GM10266 (cell line): ENCODE measurements around the gene INSM2.

ENCODE experiments used
- DNase-seq: peaks from one replicate; pipeline ENCODE4 v3.0.0; 2012; ENCODE audit errors: extremely low spot score
- TF ChIP-seq, protein P1 (sequence below): IDR thresholded peaks from 2 replicates; pipeline ENCODE4 v1.5.1; 2012; ENCODE audit warnings: mild to moderate bottlenecking, low read depth; ENCODE audit not compliant: control insufficient read depth, insufficient read depth; ENCODE audit errors: missing control alignments

The INSM2 gene

DNA sequence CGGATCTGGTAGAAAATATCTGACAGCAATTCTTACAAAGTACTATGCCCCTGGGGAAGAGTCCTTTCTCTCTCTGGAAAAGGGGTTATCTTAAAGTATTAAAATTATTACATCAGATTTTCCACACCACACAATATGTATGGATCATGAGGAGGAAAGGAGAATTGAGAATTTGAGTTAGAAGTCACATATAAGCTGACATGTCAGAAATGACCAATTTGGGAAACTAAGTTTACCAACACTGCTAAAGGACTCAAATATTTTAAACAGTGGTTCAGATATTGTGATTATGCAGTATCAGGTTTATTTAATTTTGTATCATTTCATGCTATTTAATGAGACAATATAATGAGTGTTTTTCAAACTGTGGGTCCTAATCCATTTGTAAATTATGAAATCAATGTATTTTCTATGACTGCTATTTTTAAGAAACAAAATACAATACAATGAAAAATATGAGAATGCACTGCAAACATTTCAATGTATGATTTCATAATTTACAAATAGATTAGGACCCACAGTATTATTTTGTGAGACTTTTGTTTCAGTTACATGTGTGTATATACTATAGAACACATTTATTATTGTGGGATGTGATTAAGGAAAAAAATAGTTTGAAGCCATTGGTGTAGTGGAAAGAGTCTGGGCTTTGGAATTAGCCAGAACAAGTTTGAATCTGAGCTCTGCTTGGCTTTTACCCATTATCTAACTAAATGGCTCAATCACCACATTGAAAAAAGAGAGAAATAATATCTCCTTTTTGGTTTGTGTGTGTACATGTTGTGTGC, 1.8 kb upstream of the INSM2 start:
- TF ChIP-seq, protein P1, sequence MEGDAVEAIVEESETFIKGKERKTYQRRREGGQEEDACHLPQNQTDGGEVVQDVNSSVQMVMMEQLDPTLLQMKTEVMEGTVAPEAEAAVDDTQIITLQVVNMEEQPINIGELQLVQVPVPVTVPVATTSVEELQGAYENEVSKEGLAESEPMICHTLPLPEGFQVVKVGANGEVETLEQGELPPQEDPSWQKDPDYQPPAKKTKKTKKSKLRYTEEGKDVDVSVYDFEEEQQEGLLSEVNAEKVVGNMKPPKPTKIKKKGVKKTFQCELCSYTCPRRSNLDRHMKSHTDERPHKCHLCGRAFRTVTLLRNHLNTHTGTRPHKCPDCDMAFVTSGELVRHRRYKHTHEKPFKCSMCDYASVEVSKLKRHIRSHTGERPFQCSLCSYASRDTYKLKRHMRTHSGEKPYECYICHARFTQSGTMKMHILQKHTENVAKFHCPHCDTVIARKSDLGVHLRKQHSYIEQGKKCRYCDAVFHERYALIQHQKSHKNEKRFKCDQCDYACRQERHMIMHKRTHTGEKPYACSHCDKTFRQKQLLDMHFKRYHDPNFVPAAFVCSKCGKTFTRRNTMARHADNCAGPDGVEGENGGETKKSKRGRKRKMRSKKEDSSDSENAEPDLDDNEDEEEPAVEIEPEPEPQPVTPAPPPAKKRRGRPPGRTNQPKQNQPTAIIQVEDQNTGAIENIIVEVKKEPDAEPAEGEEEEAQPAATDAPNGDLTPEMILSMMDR: no peak

DNA sequence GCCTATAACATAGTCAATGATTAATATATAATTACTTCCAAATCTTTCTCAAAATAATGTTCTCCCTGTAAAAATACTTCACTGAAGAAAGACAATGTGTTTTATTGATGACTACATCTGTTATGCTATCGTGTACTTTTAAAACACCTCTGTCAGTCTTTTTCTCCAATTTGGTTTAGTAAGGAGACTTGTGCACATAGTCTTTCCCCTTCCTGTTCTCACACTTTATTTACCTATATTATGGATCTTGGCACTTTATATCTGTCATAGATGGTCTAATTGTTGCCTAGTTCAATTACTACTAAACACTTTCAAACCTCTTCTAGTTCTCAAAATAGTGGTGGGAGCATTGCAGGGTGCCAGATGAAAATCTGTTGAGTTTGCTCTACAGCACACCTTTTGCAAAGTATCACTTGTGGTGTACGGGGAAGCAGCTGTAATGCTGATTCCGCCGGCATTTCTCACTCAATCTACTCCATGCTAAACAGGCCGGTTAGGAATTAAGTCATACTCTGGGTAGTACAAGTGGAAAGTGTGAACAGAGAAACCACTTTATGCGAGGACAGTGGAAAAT, 1.1 kb upstream of the INSM2 start:
- DNase-seq: no peak
- TF ChIP-seq, protein P1: no peak

More for the DNA sequence above, 1.8 kb upstream of the INSM2 start:
- DNase-seq: no peak

DNA sequence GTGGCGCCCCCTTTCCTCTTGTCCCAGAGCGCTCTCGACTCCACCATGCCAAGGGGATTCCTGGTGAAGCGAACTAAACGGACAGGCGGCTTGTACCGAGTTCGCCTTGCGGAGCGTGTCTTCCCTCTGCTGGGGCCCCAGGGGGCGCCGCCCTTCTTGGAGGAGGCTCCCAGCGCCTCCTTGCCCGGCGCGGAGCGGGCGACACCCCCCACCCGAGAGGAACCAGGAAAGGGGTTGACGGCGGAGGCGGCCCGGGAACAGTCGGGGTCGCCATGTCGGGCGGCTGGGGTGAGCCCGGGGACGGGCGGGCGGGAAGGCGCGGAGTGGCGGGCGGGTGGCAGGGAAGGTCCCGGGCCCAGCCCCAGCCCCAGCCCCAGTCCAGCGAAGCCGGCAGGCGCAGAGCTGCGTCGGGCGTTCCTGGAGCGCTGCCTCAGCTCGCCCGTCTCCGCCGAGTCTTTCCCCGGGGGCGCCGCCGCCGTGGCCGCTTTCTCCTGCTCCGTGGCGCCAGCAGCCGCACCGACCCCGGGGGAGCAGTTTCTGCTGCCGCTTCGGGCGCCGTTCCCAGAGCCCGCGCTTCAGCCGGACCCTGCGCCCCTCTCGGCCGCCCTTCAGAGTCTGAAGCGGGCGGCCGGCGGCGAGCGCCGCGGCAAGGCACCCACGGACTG, 376 bp downstream of the INSM2 start:
- TF ChIP-seq, protein P1: peak; percentile 1
- DNase-seq: peak; percentile 10

DNA sequence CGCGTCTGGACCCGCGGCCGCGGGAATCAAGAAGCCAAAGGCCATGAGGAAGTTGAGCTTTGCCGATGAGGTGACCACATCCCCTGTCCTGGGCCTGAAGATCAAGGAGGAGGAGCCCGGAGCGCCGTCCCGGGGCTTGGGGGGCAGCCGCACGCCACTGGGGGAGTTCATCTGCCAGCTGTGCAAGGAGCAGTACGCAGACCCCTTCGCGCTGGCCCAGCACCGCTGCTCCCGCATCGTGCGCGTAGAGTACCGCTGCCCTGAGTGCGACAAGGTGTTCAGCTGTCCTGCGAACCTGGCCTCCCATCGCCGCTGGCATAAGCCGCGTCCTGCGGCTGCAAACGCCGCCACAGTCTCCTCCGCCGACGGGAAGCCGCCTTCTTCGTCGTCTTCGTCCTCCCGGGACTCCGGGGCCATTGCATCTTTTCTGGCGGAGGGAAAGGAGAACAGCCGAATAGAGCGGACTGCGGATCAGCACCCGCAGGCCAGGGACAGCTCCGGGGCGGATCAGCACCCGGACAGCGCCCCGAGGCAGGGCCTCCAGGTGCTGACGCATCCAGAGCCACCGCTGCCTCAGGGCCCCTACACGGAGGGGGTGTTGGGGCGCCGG, 1.0 kb downstream of the INSM2 start:
- peak; percentile 83 for DNase-seq
- TF ChIP-seq, protein P1: no peak

DNA sequence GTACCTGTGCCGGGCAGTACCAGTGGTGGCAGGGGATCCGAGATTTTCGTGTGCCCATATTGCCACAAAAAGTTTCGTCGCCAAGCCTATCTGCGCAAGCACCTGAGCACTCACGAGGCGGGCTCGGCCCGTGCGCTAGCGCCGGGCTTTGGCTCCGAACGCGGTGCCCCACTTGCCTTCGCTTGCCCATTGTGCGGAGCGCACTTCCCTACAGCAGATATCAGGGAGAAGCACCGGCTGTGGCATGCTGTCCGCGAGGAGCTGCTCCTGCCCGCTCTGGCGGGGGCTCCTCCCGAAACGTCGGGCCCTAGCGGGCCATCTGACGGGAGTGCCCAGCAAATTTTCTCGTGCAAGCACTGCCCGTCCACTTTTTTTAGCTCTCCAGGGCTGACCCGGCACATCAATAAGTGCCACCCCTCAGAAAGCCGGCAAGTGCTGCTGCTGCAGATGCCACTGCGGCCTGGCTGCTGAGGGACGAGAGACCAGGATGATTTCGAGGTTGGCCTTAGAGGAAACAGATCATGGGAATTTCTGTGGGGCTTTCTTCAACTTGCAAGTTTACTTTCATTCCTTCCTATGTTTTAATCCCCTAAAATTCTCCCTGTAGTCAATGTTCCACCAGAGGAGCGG, 1.6 kb downstream of the INSM2 start:
- DNase-seq: no peak

DNA sequence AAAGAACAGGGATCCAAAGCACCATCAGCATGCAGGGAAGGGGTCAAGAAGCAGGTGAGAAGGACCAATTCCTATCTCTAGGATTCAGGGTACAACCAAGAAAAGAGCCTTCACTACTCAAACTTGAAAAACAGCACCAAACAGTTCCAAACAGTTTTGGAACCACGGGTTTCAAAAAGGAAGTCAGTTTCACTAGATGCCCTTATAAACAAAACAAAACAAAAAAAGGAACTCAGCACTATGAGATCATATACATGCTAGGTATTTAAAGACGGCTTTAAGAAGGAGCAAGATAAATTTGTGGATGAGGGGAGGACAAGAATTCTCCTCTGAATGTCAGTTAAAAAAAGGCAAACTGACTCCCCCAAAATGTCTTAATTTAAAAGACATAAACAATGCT, 6.0 kb downstream of the INSM2 start:
- peak; percentile 9 for DNase-seq

More for the DNA sequence above, 1.6 kb downstream of the INSM2 start:
- TF ChIP-seq, protein P1: no peak

More for the DNA sequence above, 6.0 kb downstream of the INSM2 start:
- TF ChIP-seq, protein P1: no peak
